ENCODE measurements around the gene XPO5. TPM values are rescaled to one million over a fixed set of nuclear protein-coding genes. Genes with fewer than 3 reads are reported as not detected.
"Not testable (repeated sequence)": the region's sequence is repeated elsewhere in the genome, so short reads cannot be mapped to it uniquely, and the experiment has no call there.

XPO5 gene
- total RNA-seq, 1 donor from 2014 or later, result 53.0 TPM

GRCh38 chr6:43500921-43501320 lies 74.9 kb downstream of the XPO5 start:
- Histone ChIP-seq H4K20me1 (ENCODE audit: insufficient read depth, low read length) (peaks cover 34% of the 10 kb centered on the region), H3K4me2 (ENCODE audit: low read length) (no peak overlapping the region), H2AFZ (ENCODE audit: low read depth, low read length) (no peak overlapping the region), H3K36me3 (ENCODE audit: insufficient read depth, low read length) (peaks cover 26% of the 10 kb centered on the region), H3K27ac (ENCODE audit: low read depth, low read length) (no peak overlapping the region), H3K4me3 (ENCODE audit: insufficient read depth, low read depth, low read length) (no peak overlapping the region), H3K79me2 (ENCODE audit: insufficient read depth, low read length) (peaks cover 8% of the 10 kb centered on the region), H3K9me3 (ENCODE audit: insufficient read depth, low read depth, low read length) (no peaks in the 10 kb centered on the region), H3K4me1 (ENCODE audit: insufficient read depth, low read length) (peaks cover 15% of the 10 kb centered on the region), H3K9ac (ENCODE audit: low read length) (no peak overlapping the region), H3K27me3 (ENCODE audit: insufficient read depth, low read length) (no peaks in the 10 kb centered on the region)
- FAIRE-seq (no peak), DNase-seq (ENCODE audit: low read depth) (no peak)
- peaks cover 32% of the 10 kb centered on the region for H3K36me3 Mint-ChIP-seq (ENCODE audit: low read depth, unreplicated experiment)
- H3K4me1 Mint-ChIP-seq (ENCODE audit: low read depth, unreplicated experiment), result peaks cover 15% of the 10 kb centered on the region
- H3K9me3 Mint-ChIP-seq (ENCODE audit: unreplicated experiment), result no peaks in the 10 kb centered on the region
- no peak overlapping the region for H3K4me3 Mint-ChIP-seq (ENCODE audit: unreplicated experiment)
- H3K27ac Mint-ChIP-seq (ENCODE audit: unreplicated experiment), result no peak overlapping the region
- TF ChIP-seq EZH2 (IDR thresholded peaks at IDR 0.05; ENCODE audit: insufficient read depth, low read length) (no peak), CTCF (IDR thresholded peaks at IDR 0.05; ENCODE audit: insufficient read depth, low read depth, low read length) (no peak)
- H3K27me3 Mint-ChIP-seq (ENCODE audit: low read depth, unreplicated experiment), result no peaks in the 10 kb centered on the region

GRCh38 chr6:43499028-43499815 lies 76.6 kb downstream of the XPO5 start:
- H2AFZ ChIP-seq (ENCODE audit: low read depth, low read length), result no peak overlapping the region
- peaks cover 26% of the 10 kb centered on the region for H3K36me3 ChIP-seq (ENCODE audit: insufficient read depth, low read length)
- H3K79me2 ChIP-seq (ENCODE audit: insufficient read depth, low read length), result peaks cover 20% of the 10 kb centered on the region
- Mint-ChIP-seq H3K4me3 (ENCODE audit: unreplicated experiment) (no peak overlapping the region), H3K4me1 (ENCODE audit: low read depth, unreplicated experiment) (peaks cover 17% of the 10 kb centered on the region), H3K27me3 (ENCODE audit: low read depth, unreplicated experiment) (no peaks in the 10 kb centered on the region), H3K36me3 (ENCODE audit: low read depth, unreplicated experiment) (peaks cover 30% of the 10 kb centered on the region), H3K9me3 (ENCODE audit: unreplicated experiment) (no peaks in the 10 kb centered on the region), H3K27ac (ENCODE audit: unreplicated experiment) (no peak overlapping the region)
- H4K20me1 ChIP-seq (ENCODE audit: insufficient read depth, low read length), result peaks cover 51% of the 10 kb centered on the region
- no peaks in the 10 kb centered on the region for H3K27me3 ChIP-seq (ENCODE audit: insufficient read depth, low read length)
- no peak overlapping the region for H3K4me3 ChIP-seq (ENCODE audit: insufficient read depth, low read depth, low read length)
- no peak overlapping the region for H3K27ac ChIP-seq (ENCODE audit: low read depth, low read length)
- FAIRE-seq (no peak), DNase-seq (ENCODE audit: low read depth) (no peak)
- TF ChIP-seq CTCF (IDR thresholded peaks at IDR 0.05; ENCODE audit: insufficient read depth, low read depth, low read length) (no peak), EZH2 (IDR thresholded peaks at IDR 0.05; ENCODE audit: insufficient read depth, low read length) (no peak)
- H3K9me3 ChIP-seq (ENCODE audit: insufficient read depth, low read depth, low read length), result no peaks in the 10 kb centered on the region
- H3K4me1 ChIP-seq (ENCODE audit: insufficient read depth, low read length), result peaks cover 22% of the 10 kb centered on the region
- H3K4me2 ChIP-seq (ENCODE audit: low read length), result no peak overlapping the region
- H3K9ac ChIP-seq (ENCODE audit: low read length), result no peak overlapping the region

GRCh38 chr6:43498291-43498690 lies 77.5 kb downstream of the XPO5 start:
- H3K4me3 Mint-ChIP-seq (ENCODE audit: unreplicated experiment); H3K9me3 Mint-ChIP-seq (ENCODE audit: unreplicated experiment); H3K27ac Mint-ChIP-seq (ENCODE audit: unreplicated experiment); H3K9ac ChIP-seq (ENCODE audit: low read length); H3K27me3 Mint-ChIP-seq (ENCODE audit: low read depth, unreplicated experiment); H3K27ac ChIP-seq (ENCODE audit: low read depth, low read length); H2AFZ ChIP-seq (ENCODE audit: low read depth, low read length); H3K27me3 ChIP-seq (ENCODE audit: insufficient read depth, low read length); DNase-seq (ENCODE audit: low read depth); H3K4me2 ChIP-seq (ENCODE audit: low read length); H3K9me3 ChIP-seq (ENCODE audit: insufficient read depth, low read depth, low read length); H3K4me3 ChIP-seq (ENCODE audit: insufficient read depth, low read depth, low read length); FAIRE-seq: not testable (repeated sequence)
- H3K4me1 ChIP-seq (ENCODE audit: insufficient read depth, low read length), result peaks cover 24% of the 10 kb centered on the region
- peaks cover 20% of the 10 kb centered on the region for H3K36me3 ChIP-seq (ENCODE audit: insufficient read depth, low read length)
- peaks cover 29% of the 10 kb centered on the region for H3K79me2 ChIP-seq (ENCODE audit: insufficient read depth, low read length)
- Mint-ChIP-seq H3K36me3 (ENCODE audit: low read depth, unreplicated experiment) (peaks cover 23% of the 10 kb centered on the region), H3K4me1 (ENCODE audit: low read depth, unreplicated experiment) (peaks cover 17% of the 10 kb centered on the region)
- peaks cover 60% of the 10 kb centered on the region for H4K20me1 ChIP-seq (ENCODE audit: insufficient read depth, low read length)
